Lung (tissue), 12 donors: ENCODE data around the gene UBR4. TPM values are rescaled to one million over a fixed set of nuclear protein-coding genes. Genes with fewer than 3 reads are reported as not detected.

Experiments
- ATAC-seq: fragments of 200-7000 bp; cut with Tn5 transposase; one replicate; pipeline ENCODE4 v1.9.1; 2020; ENCODE audit warnings: moderate number of reproducible peaks; ENCODE audit not compliant: insufficient read depth, low FRiP score
- DNase-seq, 3 donors: peaks; one replicate each; pipeline ENCODE4 v3.0.0-alpha.2; 2013 to 2017
- H3K27ac ChIP-seq, 2 donors: one replicate each; pipeline ENCODE4 v1.5.1; 2013; ENCODE audit warnings: mild to moderate bottlenecking in 2 of 2, moderate library complexity in 2 of 2, control low read depth in 1 of 2, inconsistent platforms in 1 of 2, low read depth in 1 of 2, low read length in 1 of 2
- H3K27me3 ChIP-seq, 3 donors: one replicate each; pipeline ENCODE4 v1.5.1; 2013; ENCODE audit warnings: low read length in 2 of 3; ENCODE audit not compliant: control insufficient read depth in 3 of 3, insufficient read depth in 3 of 3
- H3K36me3 ChIP-seq, 4 donors: one replicate each; pipeline ENCODE4 v1.5.1; 2013; ENCODE audit warnings: low read length in 4 of 4, mild to moderate bottlenecking in 1 of 4, moderate library complexity in 1 of 4; ENCODE audit not compliant: control insufficient read depth in 4 of 4, insufficient read depth in 4 of 4
- H3K4me1 ChIP-seq, 5 donors: one replicate each; pipeline ENCODE4 v1.5.1; 2013; ENCODE audit warnings: low read length in 5 of 5, mild to moderate bottlenecking in 2 of 5, moderate library complexity in 1 of 5; ENCODE audit not compliant: control insufficient read depth in 5 of 5, insufficient read depth in 5 of 5
- H3K4me3 ChIP-seq: one replicate; pipeline ENCODE4 v1.5.1; 2013; ENCODE audit warnings: mild to moderate bottlenecking, control low read depth, moderate library complexity
- H3K9ac ChIP-seq, 2 donors: one replicate each; pipeline ENCODE4 v1.5.1; 2013; ENCODE audit warnings: low read length in 2 of 2, control low read depth in 1 of 2; ENCODE audit not compliant: insufficient read depth in 1 of 2
- H3K9me3 ChIP-seq, 4 donors: one replicate each; pipeline ENCODE4 v1.5.1; 2013; ENCODE audit warnings: low read length in 3 of 4, mild to moderate bottlenecking in 1 of 4, moderate library complexity in 1 of 4; ENCODE audit not compliant: control insufficient read depth in 4 of 4, insufficient read depth in 3 of 4
- WGBS, 2 donors: extraction: QIAGEN DNeasy Blood & Tissue Kit; methylation state at CpG; one replicate each; pipeline ENCODE4 v1.1.7; 2013; 5-methylcytosine and 5-hydroxymethylcytosine counted together
- polyA plus RNA-seq, 2 donors: library from polyadenylated mRNA; stranded (reverse); fragments of 200-250 nt; gene quantifications; one replicate each; pipeline ENCODE4 v1.2.1, GENCODE V29; 2013
- total RNA-seq, 2 donors: library from RNA; depleted of rRNA in 1 of 2; stranded (reverse); fragments of >200 nt in 1 of 2; gene quantifications; one replicate each; pipeline ENCODE4 v1.2.1, GENCODE V29; 2014 to 2021
- TF ChIP-seq, protein P1 (sequence below): IDR thresholded peaks from 2 replicates; pipeline ENCODE4 v1.5.1; 2012; ENCODE audit warnings: mild to moderate bottlenecking; ENCODE audit errors: control extremely low read depth, extremely low read depth
- donor health status: control.
- donor health status: control.
- donor health status: Bipolar disorder and iron deficiency.
- donor health status: healthy.
- donor health status: DM: yes; HTN: yes; CAD: no.

The UBR4 gene
- total and polyA plus RNA-seq, 4 donors: 90.8 to 128 (median 113) TPM

GRCh38 chr1:19055701-19056100, 154.4 kb downstream of the UBR4 start:
- H3K9ac ChIP-seq: no peak overlapping the region
- H3K27ac ChIP-seq: no peak overlapping the region
- no peaks in the 10 kb centered on the region for H3K9me3 ChIP-seq
- H3K4me1 ChIP-seq: peaks cover 0 to 6% (median 0%) of the 10 kb centered on the region in 5 donors
- 30 to 45% methylated on average over 7 of the region's 7 CpGs for WGBS, 2 donors
- DNase-seq (no peak), ATAC-seq (no peak)
- no peaks in the 10 kb centered on the region for H3K36me3 ChIP-seq
- H3K4me3 ChIP-seq: no peak overlapping the region
- TF ChIP-seq, protein P1, sequence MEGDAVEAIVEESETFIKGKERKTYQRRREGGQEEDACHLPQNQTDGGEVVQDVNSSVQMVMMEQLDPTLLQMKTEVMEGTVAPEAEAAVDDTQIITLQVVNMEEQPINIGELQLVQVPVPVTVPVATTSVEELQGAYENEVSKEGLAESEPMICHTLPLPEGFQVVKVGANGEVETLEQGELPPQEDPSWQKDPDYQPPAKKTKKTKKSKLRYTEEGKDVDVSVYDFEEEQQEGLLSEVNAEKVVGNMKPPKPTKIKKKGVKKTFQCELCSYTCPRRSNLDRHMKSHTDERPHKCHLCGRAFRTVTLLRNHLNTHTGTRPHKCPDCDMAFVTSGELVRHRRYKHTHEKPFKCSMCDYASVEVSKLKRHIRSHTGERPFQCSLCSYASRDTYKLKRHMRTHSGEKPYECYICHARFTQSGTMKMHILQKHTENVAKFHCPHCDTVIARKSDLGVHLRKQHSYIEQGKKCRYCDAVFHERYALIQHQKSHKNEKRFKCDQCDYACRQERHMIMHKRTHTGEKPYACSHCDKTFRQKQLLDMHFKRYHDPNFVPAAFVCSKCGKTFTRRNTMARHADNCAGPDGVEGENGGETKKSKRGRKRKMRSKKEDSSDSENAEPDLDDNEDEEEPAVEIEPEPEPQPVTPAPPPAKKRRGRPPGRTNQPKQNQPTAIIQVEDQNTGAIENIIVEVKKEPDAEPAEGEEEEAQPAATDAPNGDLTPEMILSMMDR: no peak
- H3K27me3 ChIP-seq: peaks cover 0 to 9% (median 0%) of the 10 kb centered on the region in 3 donors

- Histone ChIP-seq H3K27me3 (peaks cover 0 to 9% (median 0%) of the 10 kb centered on the region in 3 donors), H3K9ac (no peak overlapping the region), H3K36me3 (no peaks in the 10 kb centered on the region), H3K4me1 (peaks cover 0 to 6% (median 0%) of the 10 kb centered on the region in 5 donors), H3K27ac (no peak overlapping the region), H3K9me3 (no peaks in the 10 kb centered on the region), H3K4me3 (no peak overlapping the region)
- WGBS, 2 donors: 24 to 30% methylated on average over 11 of the region's 11 CpGs
- ATAC-seq (no peak), DNase-seq (peak in 1 of 3 donors; percentile 9)
- TF ChIP-seq, protein P1: no peak
Measured at GRCh38 chr1:19055001-19055400, 155.1 kb downstream of the UBR4 start.

- WGBS, 2 donors: 62 to 68% methylated on average over 14 to 15 of the region's 15 CpGs
- TF ChIP-seq, protein P1: no peak
- no peak overlapping the region for H3K4me3 ChIP-seq
- no peaks in the 10 kb centered on the region for H3K36me3 ChIP-seq
- DNase-seq (peak in 1 of 3 donors; percentile 11), ATAC-seq (no peak)
- H3K27me3 ChIP-seq: peaks cover 0 to 9% (median 0%) of the 10 kb centered on the region in 3 donors
- no peak overlapping the region for H3K9ac ChIP-seq
- peaks cover 0 to 6% (median 0%) of the 10 kb centered on the region in 5 donors for H3K4me1 ChIP-seq
- no peaks in the 10 kb centered on the region for H3K9me3 ChIP-seq
- no peak overlapping the region for H3K27ac ChIP-seq
Measured at GRCh38 chr1:19054216-19054615, 155.8 kb downstream of the UBR4 start.

GRCh38 chr1:19053486-19053885, 156.6 kb downstream of the UBR4 start:
- no peak overlapping the region for H3K27ac ChIP-seq
- no peak for DNase-seq
- H3K4me1 ChIP-seq: peaks cover 0 to 7% (median 0%) of the 10 kb centered on the region in 5 donors
- H3K9ac ChIP-seq: no peak overlapping the region
- 77 to 78% methylated on average over 8 of the region's 8 CpGs for WGBS, 2 donors
- H3K4me3 ChIP-seq: no peak overlapping the region
- H3K27me3 ChIP-seq: peaks cover 0 to 5% (median 0%) of the 10 kb centered on the region in 3 donors
- ATAC-seq: no peak
- H3K36me3 ChIP-seq: no peaks in the 10 kb centered on the region
- no peaks in the 10 kb centered on the region for H3K9me3 ChIP-seq
- TF ChIP-seq, protein P1: no peak
